PC-3 (cell line): ENCODE measurements around the gene RPL37. TPM values are rescaled to one million over a fixed set of nuclear protein-coding genes. Genes with fewer than 3 reads are reported as not detected.

Experiments
- ATAC-seq: fragments of 200-7000 bp; cut with Tn5 transposase; 2 replicates; pipeline ENCODE4 v1.9.1; 2020; ENCODE audit warnings: mild to moderate bottlenecking, moderate library complexity
- BruUV-seq: library from RNA; stranded (reverse); fragments of 400-500 nt; replicated peaks from 2 replicates; lab custom pipeline; 2021; lab: Mats Ljungman, UMichigan
- CTCF ChIA-PET: fragments of 300-600 bp; sonication (Branson Sonifier 250); formaldehyde crosslinking; loops from one replicate; lab custom pipeline; 2022; ENCODE audit warnings: antibody characterized with exemption; lab: Charles Lee
- POLR2A ChIA-PET: fragments of 300-600 bp; sonication (Branson Sonifier 250); formaldehyde crosslinking; loops from one replicate; lab custom pipeline; 2022; ENCODE audit warnings: antibody characterized with exemption; ENCODE audit not compliant: unreplicated experiment; lab: Charles Lee
- DNase-seq: peaks from one replicate; pipeline ENCODE4 v3.0.0-alpha.2; 2015
- H2AFZ ChIP-seq: fragments of 300-600 bp; sonication (generic); 2 replicates; pipeline ENCODE4 v1.6.0; 2016; ENCODE audit warnings: antibody characterized with exemption, low read length
- H3F3A ChIP-seq: fragments of 300-600 bp; sonication (generic); one replicate; pipeline ENCODE4 v1.6.0; 2017; ENCODE audit warnings: antibody characterized with exemption, low read length, control low read depth, mild to moderate bottlenecking; ENCODE audit not compliant: unreplicated experiment
- H3K27ac ChIP-seq: fragments of 300-600 bp; sonication (generic); 2 replicates; pipeline ENCODE4 v1.5.1; 2016; ENCODE audit warnings: mild to moderate bottlenecking, low read length
- H3K27me3 ChIP-seq: fragments of 300-600 bp; sonication (generic); 2 replicates; pipeline ENCODE4 v1.6.1; 2016; ENCODE audit warnings: low read length, mixed read lengths
- H3K36me3 ChIP-seq: fragments of 300-600 bp; sonication (generic); 2 replicates; pipeline ENCODE4 v1.6.1; 2016; ENCODE audit warnings: low read depth, mixed run types, low read length, mixed read lengths
- H3K4me1 ChIP-seq: fragments of 300-600 bp; sonication (generic); 2 replicates; pipeline ENCODE4 v1.5.1; 2016; ENCODE audit warnings: low read length; ENCODE audit not compliant: insufficient read depth
- H3K4me2 ChIP-seq: fragments of 300-600 bp; sonication (generic); 2 replicates; pipeline ENCODE4 v1.6.0; 2016; ENCODE audit warnings: low read length
- H3K4me3 ChIP-seq: fragments of 300-600 bp; sonication (generic); 2 replicates; pipeline ENCODE4 v1.5.1; 2016; ENCODE audit warnings: mild to moderate bottlenecking, low read length, mixed read lengths
- H3K79me2 ChIP-seq: fragments of 300-600 bp; sonication (generic); 2 replicates; pipeline ENCODE4 v1.6.1; 2017; ENCODE audit warnings: low read length, mixed read lengths
- H3K9ac ChIP-seq: fragments of 300-600 bp; sonication (generic); 2 replicates; pipeline ENCODE4 v1.6.0; 2016; ENCODE audit warnings: mild to moderate bottlenecking, low read length
- H3K9me2 ChIP-seq: fragments of 300-600 bp; sonication (generic); replicated peaks from 2 replicates; pipeline ENCODE4 v1.6.1; 2016; ENCODE audit warnings: mixed run types, low read length, mixed read lengths
- H3K9me3 ChIP-seq: fragments of 300-600 bp; sonication (generic); 2 replicates; pipeline ENCODE4 v1.6.1; 2016; ENCODE audit warnings: low read length, mixed read lengths
- H4K20me1 ChIP-seq: fragments of 300-600 bp; sonication (generic); 2 replicates; pipeline ENCODE4 v1.6.1; 2016; ENCODE audit warnings: low read length, mixed read lengths
- EZH2 ChIP-seq: fragments of 300-600 bp; sonication (generic); IDR thresholded peaks from one replicate; pipeline ENCODE4 v1.6.1; 2017; ENCODE audit warnings: antibody characterized with exemption, mild to moderate bottlenecking, low read length; ENCODE audit not compliant: unreplicated experiment
- EZH2phosphoT487 ChIP-seq: fragments of 300-600 bp; sonication (generic); IDR thresholded peaks from 2 replicates; pipeline ENCODE4 v1.6.1; 2018; ENCODE audit warnings: mild to moderate bottlenecking, antibody characterized with exemption, low read length, borderline replicate concordance
- intact Hi-C: fragments of 100-400 bp; cut with micrococcal nuclease; formaldehyde crosslinking; loops from 2 replicates; pipeline ENCODE4 v1.9.0; 2023
- total RNA-seq: library from RNA; depleted of rRNA; stranded (reverse); fragments of >200 nt; gene quantifications from 2 replicates; pipeline ENCODE4 v1.2.3, GENCODE V29; 2014
- TF ChIP-seq, protein P1 (sequence below): fragments of 300-600 bp; sonication (generic); conservative IDR thresholded peaks from 2 replicates; pipeline ENCODE4 v1.5.1; 2017; ENCODE audit warnings: antibody characterized with exemption, low read depth, mild to moderate bottlenecking, low read length

RPL37 gene
- total RNA-seq, 1 experiment from 2014 or later = 2,823 TPM

DNA sequence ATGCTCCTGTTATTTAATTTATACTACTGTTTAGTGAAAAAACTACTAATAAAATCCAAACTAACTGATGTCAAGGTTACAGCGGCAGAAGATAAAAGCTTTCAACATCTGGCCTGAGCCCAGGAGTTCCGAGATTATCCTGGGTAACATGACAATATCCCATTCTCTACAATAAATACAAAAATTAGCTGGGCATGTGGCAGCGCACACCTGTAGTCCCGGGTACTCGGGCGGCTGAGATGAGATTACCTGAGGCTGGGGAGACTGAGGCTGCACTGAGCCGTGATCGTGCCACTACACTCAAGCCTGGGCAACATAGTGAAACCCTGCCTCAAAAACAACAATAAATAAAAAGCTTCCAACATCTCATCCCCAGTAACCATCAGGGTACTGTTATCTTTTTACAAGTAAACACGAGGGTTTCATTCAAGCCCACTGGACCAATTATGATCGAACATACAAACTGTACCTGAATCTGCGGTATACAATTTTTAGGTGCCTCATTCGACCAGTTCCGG, 1.3 kb downstream of the RPL37 start:
- no peaks in the 10 kb centered on the region for H3K27me3 ChIP-seq
- ATAC-seq = no peak
- H3K9me2 ChIP-seq = no peaks in the 10 kb centered on the region
- peak overlapping the region; percentile 87 for H3K4me3 ChIP-seq
- peak overlapping the region; percentile 98 for H3K9ac ChIP-seq
- H2AFZ ChIP-seq = no peak overlapping the region
- POLR2A ChIA-PET = no interaction called here
- BruUV-seq = no TSS peak
- H3K4me1 ChIP-seq = peaks cover 28% of the 10 kb centered on the region
- intact Hi-C loops = no loop called here
- no peak for DNase-seq
- H3K4me2 ChIP-seq = peak overlapping the region; percentile 89
- TF ChIP-seq EZH2 (no peak), EZH2phosphoT487 (no peak)
- TF ChIP-seq, protein P1, sequence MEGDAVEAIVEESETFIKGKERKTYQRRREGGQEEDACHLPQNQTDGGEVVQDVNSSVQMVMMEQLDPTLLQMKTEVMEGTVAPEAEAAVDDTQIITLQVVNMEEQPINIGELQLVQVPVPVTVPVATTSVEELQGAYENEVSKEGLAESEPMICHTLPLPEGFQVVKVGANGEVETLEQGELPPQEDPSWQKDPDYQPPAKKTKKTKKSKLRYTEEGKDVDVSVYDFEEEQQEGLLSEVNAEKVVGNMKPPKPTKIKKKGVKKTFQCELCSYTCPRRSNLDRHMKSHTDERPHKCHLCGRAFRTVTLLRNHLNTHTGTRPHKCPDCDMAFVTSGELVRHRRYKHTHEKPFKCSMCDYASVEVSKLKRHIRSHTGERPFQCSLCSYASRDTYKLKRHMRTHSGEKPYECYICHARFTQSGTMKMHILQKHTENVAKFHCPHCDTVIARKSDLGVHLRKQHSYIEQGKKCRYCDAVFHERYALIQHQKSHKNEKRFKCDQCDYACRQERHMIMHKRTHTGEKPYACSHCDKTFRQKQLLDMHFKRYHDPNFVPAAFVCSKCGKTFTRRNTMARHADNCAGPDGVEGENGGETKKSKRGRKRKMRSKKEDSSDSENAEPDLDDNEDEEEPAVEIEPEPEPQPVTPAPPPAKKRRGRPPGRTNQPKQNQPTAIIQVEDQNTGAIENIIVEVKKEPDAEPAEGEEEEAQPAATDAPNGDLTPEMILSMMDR = no peak
- peaks cover 46% of the 10 kb centered on the region for H3K79me2 ChIP-seq
- peaks cover 55% of the 10 kb centered on the region for H4K20me1 ChIP-seq
- H3K9me3 ChIP-seq = no peaks in the 10 kb centered on the region
- H3K27ac ChIP-seq = peak overlapping the region; percentile 67; the same call in 1 of the 2 replicates
- peaks cover 57% of the 10 kb centered on the region for H3K36me3 ChIP-seq
- H3F3A ChIP-seq = peaks cover 27% of the 10 kb centered on the region
- CTCF ChIA-PET = no interaction called here

DNA sequence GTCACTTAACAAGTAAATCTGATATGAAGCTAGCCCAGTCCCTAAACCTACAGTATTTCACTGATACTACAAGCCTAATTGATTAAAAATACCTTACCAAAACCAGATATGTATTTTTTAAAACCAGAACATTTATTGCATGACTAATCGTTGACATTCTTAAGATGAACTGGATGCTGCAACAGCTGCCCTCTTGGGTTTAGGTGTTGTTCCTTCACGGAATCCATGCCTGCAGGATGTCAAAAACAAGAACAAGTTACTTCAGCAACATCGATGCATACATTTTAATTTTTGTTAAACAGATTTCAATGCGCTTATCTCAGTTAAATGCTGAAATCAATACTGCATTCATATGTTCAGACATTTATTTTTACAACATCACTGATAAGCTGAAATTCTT, 2.7 kb downstream of the RPL37 start:
- H3K4me1 ChIP-seq = peaks cover 28% of the 10 kb centered on the region
- no peaks in the 10 kb centered on the region for H3K27me3 ChIP-seq
- ATAC-seq = no peak
- H3K27ac ChIP-seq = no peak overlapping the region
- no peaks in the 10 kb centered on the region for H3K9me3 ChIP-seq
- H2AFZ ChIP-seq = no peak overlapping the region
- H4K20me1 ChIP-seq = peaks cover 68% of the 10 kb centered on the region
- H3K79me2 ChIP-seq = peaks cover 46% of the 10 kb centered on the region
- BruUV-seq = no TSS peak
- POLR2A ChIA-PET = no interaction called here
- TF ChIP-seq, protein P1 = no peak
- no peak for TF ChIP-seq EZH2
- no peak for TF ChIP-seq EZH2phosphoT487
- H3K9ac ChIP-seq = no peak overlapping the region
- H3K36me3 ChIP-seq = peaks cover 71% of the 10 kb centered on the region
- intact Hi-C loops = no loop called here
- H3F3A ChIP-seq = peaks cover 27% of the 10 kb centered on the region
- DNase-seq = peak; percentile 39
- H3K4me2 ChIP-seq = peak overlapping the region; percentile 89
- H3K4me3 ChIP-seq = peak overlapping the region; percentile 87
- H3K9me2 ChIP-seq = no peaks in the 10 kb centered on the region
- CTCF ChIA-PET = interaction anchor here (0.5 to 0.6 kb wide), 2 partner anchors 9 to 34 kb away, joined by 4 to 7 read pairs; partner anchors contain the start of genes CARD6 and PRKAA1
